B cell (primary cell): ENCODE measurements around the gene ADAMTS12. TPM values are rescaled to one million over a fixed set of nuclear protein-coding genes. Genes with fewer than 3 reads are reported as not detected.

Source experiments
- ATAC-seq: fragments of 200-7000 bp; cut with Tn5 transposase; one replicate; pipeline ENCODE4 v1.10.0; 2021; ENCODE audit warnings: low read depth, mild to moderate bottlenecking, moderate number of reproducible peaks, moderate library complexity
- CTCF ChIA-PET: fragments of 350-600 bp; sonication (Branson Sonifier 250); formaldehyde crosslinking; loops from one replicate; lab custom pipeline; 2021; ENCODE audit warnings: antibody characterized with exemption, inconsistent platforms; lab: Charles Lee
- POLR2A ChIA-PET: fragments of 350-600 bp; sonication (Branson Sonifier 250); formaldehyde crosslinking; loops from one replicate; lab custom pipeline; 2021; ENCODE audit warnings: antibody characterized with exemption; lab: Charles Lee
- DNase-seq: peaks from one replicate; pipeline ENCODE4 v3.0.0; 2013
- H2AFZ ChIP-seq: 2 replicates; pipeline ENCODE4 v1.6.1; 2012; ENCODE audit warnings: mild to moderate bottlenecking, low read depth, low read length; ENCODE audit not compliant: insufficient read depth, poor library complexity, severe bottlenecking
- H3K27ac ChIP-seq, 2 donors: 1 replicate in 1 of 2; 2 replicates in 1 of 2; pipeline ENCODE4 v1.5.1; 2012 to 2013; ENCODE audit warnings: low read length in 2 of 2, mild to moderate bottlenecking in 2 of 2, moderate library complexity in 1 of 2
- H3K27me3 ChIP-seq, 4 experiments: fragments of 200-600 bp in 1 of 4; sonication (generic) in 1 of 4; replicated peaks in 1 of 4; 1 replicate in 2 of 4; 2 replicates in 2 of 4; pipeline versions ENCODE4 v1.6.1 to v1.7.0; 2013 to 2016; ENCODE audit warnings: low read length in 3 of 4, mild to moderate bottlenecking in 2 of 4, mixed read lengths in 1 of 4, moderate library complexity in 1 of 4; ENCODE audit not compliant: insufficient read depth in 4 of 4, control insufficient read depth in 3 of 4; ENCODE audit errors: control extremely low read depth in 1 of 4
- H3K36me3 ChIP-seq, 2 experiments: replicated peaks in 1 of 2; 1 replicate in 1 of 2; 2 replicates in 1 of 2; pipeline versions ENCODE4 v1.6.1 to v1.7.1; 2013; ENCODE audit warnings: low read length in 1 of 2; ENCODE audit not compliant: insufficient read depth in 2 of 2, control insufficient read depth in 1 of 2; ENCODE audit errors: control extremely low read depth in 1 of 2, extremely low read depth in 1 of 2
- H3K4me1 ChIP-seq, 2 donors: fragments of 200-600 bp in 1 of 2; sonication (generic) in 1 of 2; 1 replicate in 1 of 2; 2 replicates in 1 of 2; pipeline versions ENCODE4 v1.5.1 to v1.6.1; 2013 to 2017; ENCODE audit warnings: low read length in 2 of 2; ENCODE audit not compliant: control insufficient read depth in 2 of 2, insufficient read depth in 2 of 2
- H3K4me2 ChIP-seq: replicated peaks from 2 replicates; pipeline ENCODE3; 2012; ENCODE audit warnings: mild to moderate bottlenecking, low read depth, low read length; ENCODE audit not compliant: poor library complexity, severe bottlenecking
- H3K4me3 ChIP-seq, 5 experiments: fragments of 200-600 bp in 1 of 5; sonication (generic) in 1 of 5; 1 replicate in 3 of 5; 2 replicates in 2 of 5; pipeline versions ENCODE4 v1.5.1 to v1.7.0; 2011 to 2016; ENCODE audit warnings: low read length in 4 of 5, mild to moderate bottlenecking in 4 of 5, low read depth in 2 of 5, control low read depth in 1 of 5, moderate library complexity in 1 of 5; ENCODE audit not compliant: insufficient read depth in 1 of 5; ENCODE audit errors: control extremely low read depth in 1 of 5, extremely low read depth in 1 of 5
- H3K79me2 ChIP-seq: fragments of 200-600 bp; sonication (generic); one replicate; pipeline ENCODE4 v1.6.0; 2016; ENCODE audit warnings: low read length; ENCODE audit not compliant: control insufficient read depth, insufficient read depth
- H3K9ac ChIP-seq: fragments of 200-600 bp; sonication (generic); 2 replicates; pipeline ENCODE4 v1.6.1; 2017; ENCODE audit warnings: mild to moderate bottlenecking, low read length, moderate library complexity
- H3K9me3 ChIP-seq, 3 donors: one replicate each; pipeline versions ENCODE4 v1.6.1 to v1.7.1; 2013; ENCODE audit warnings: low read length in 2 of 3; ENCODE audit not compliant: control insufficient read depth in 2 of 3, insufficient read depth in 1 of 3; ENCODE audit errors: control extremely low read depth in 1 of 3
- H4K20me1 ChIP-seq: 2 replicates; pipeline ENCODE4 v1.6.0; 2012; ENCODE audit warnings: mild to moderate bottlenecking, low read length; ENCODE audit not compliant: insufficient read depth, control insufficient read depth, poor library complexity, severe bottlenecking
- H3K27ac Mint-ChIP-seq: one replicate; pipeline ENCODE4 v1.8.0; 2021; ENCODE audit warnings: mixed read lengths
- H3K27me3 Mint-ChIP-seq: one replicate; pipeline ENCODE4 v1.8.0; 2021; ENCODE audit warnings: mixed read lengths
- H3K4me1 Mint-ChIP-seq: one replicate; pipeline ENCODE4 v1.8.0; 2021; ENCODE audit warnings: mixed read lengths
- H3K4me3 Mint-ChIP-seq: one replicate; pipeline ENCODE4 v1.8.0; 2021; ENCODE audit warnings: mixed read lengths
- H3K9me3 Mint-ChIP-seq: one replicate; pipeline ENCODE4 v1.8.0; 2022; ENCODE audit warnings: mixed read lengths; ENCODE audit not compliant: insufficient read depth
- CTCF ChIP-seq: fragments of 200-600 bp; IDR thresholded peaks from one replicate; pipeline ENCODE4 v1.8.0; 2022; ENCODE audit warnings: antibody characterized with exemption, mild to moderate bottlenecking
- EZH2 ChIP-seq: IDR thresholded peaks from 2 replicates; pipeline ENCODE4 v1.6.1; 2012; ENCODE audit warnings: borderline replicate concordance, low read depth, mild to moderate bottlenecking, moderate library complexity, low read length; ENCODE audit not compliant: insufficient read depth, poor library complexity, severe bottlenecking
- WGBS: methylation state at CpG from one replicate; pipeline ENCODE4 v1.1.5; 2013; ENCODE audit warnings: missing lambda C conversion rate; ENCODE audit not compliant: insufficient coverage; 5-methylcytosine and 5-hydroxymethylcytosine counted together
- intact Hi-C: fragments of 100-400 bp; cut with micrococcal nuclease; formaldehyde crosslinking; loops from one replicate; pipeline ENCODE4 v1.10.0; 2022
- polyA plus RNA-seq: library from polyadenylated mRNA; depleted of rRNA; stranded (reverse); fragments of >200 nt; gene quantifications from 2 replicates; pipeline ENCODE4 v1.2.3, GENCODE V29; 2012
- total RNA-seq, 2 donors: library from RNA; stranded (reverse); fragments of 120-200 nt in 1 of 2; gene quantifications; 1 replicate in 1 of 2; 2 replicates in 1 of 2; pipeline versions ENCODE4 v1.2.3 to v1.2.4, GENCODE V29; 2013 to 2022

Gene ADAMTS12
- total and polyA plus RNA-seq, 2 donors (not counting 1 experiment from before 2014, with no cell fraction given): not detected

GRCh38 chr5:33657176-33657575 lies 234.6 kb downstream of the ADAMTS12 start:
- Histone ChIP-seq H4K20me1 (no peaks in the 10 kb centered on the region), H3K27ac (no peak overlapping the region), H3K4me2 (no peak overlapping the region), H3K9ac (no peak overlapping the region), H3K36me3 (no peaks in the 10 kb centered on the region), H3K79me2 (no peaks in the 10 kb centered on the region), H3K4me1 (no peaks in the 10 kb centered on the region), H2AFZ (no peak overlapping the region), H3K27me3 (no peaks in the 10 kb centered on the region), H3K9me3 (no peaks in the 10 kb centered on the region), H3K4me3 (no peak overlapping the region)
- Mint-ChIP-seq H3K4me1 (no peaks in the 10 kb centered on the region), H3K27me3 (peaks cover 3% of the 10 kb centered on the region), H3K4me3 (no peak overlapping the region), H3K9me3 (no peaks in the 10 kb centered on the region), H3K27ac (no peak overlapping the region)
- ATAC-seq: no peak
- CTCF ChIA-PET: no interaction called here
- POLR2A ChIA-PET: no interaction called here
- intact Hi-C loops: no loop called here
- no peak for DNase-seq
- TF ChIP-seq EZH2 (no peak), CTCF (no peak)

- CTCF ChIA-PET: no interaction called here
- Mint-ChIP-seq H3K4me1 (no peaks in the 10 kb centered on the region), H3K27me3 (peaks cover 3% of the 10 kb centered on the region), H3K9me3 (no peaks in the 10 kb centered on the region), H3K27ac (no peak overlapping the region), H3K4me3 (no peak overlapping the region)
- no peaks in the 10 kb centered on the region for H3K36me3 ChIP-seq
- no peaks in the 10 kb centered on the region for H3K27me3 ChIP-seq
- WGBS: no CpG with 5 or more reads among the region's 2 CpGs
- DNase-seq (no peak), ATAC-seq (no peak)
- no peak overlapping the region for H3K4me2 ChIP-seq
- no peaks in the 10 kb centered on the region for H3K4me1 ChIP-seq
- no peak overlapping the region for H2AFZ ChIP-seq
- H3K9me3 ChIP-seq: no peaks in the 10 kb centered on the region
- POLR2A ChIA-PET: no interaction called here
- H3K9ac ChIP-seq: no peak overlapping the region
- H4K20me1 ChIP-seq: no peaks in the 10 kb centered on the region
- H3K27ac ChIP-seq: no peak overlapping the region
- no peak for TF ChIP-seq EZH2
- TF ChIP-seq CTCF: no peak
- H3K4me3 ChIP-seq: no peak overlapping the region
- H3K79me2 ChIP-seq: no peaks in the 10 kb centered on the region
- intact Hi-C loops: no loop called here
Observed at GRCh38 chr5:33650911-33651310, 240.9 kb downstream of the ADAMTS12 start.
